Psoas muscle (tissue), 8 donors: ENCODE results near the gene UBE2D2. TPM values are rescaled to one million over a fixed set of nuclear protein-coding genes. Genes with fewer than 3 reads are reported as not detected.

Experiments
- ATAC-seq, 4 donors: fragments of 200-7000 bp; cut with Tn5 transposase; one replicate each; pipeline ENCODE4 v1.9.1; 2020; ENCODE audit warnings: moderate library complexity in 3 of 4, mild to moderate bottlenecking in 2 of 4
- DNase-seq, 2 donors: peaks; one replicate each; pipeline ENCODE4 v3.0.0-alpha.2; 2020
- H3K27ac ChIP-seq: fragments of 200-600 bp; one replicate; pipeline ENCODE4 v1.8.0; 2022
- H3K27me3 ChIP-seq, 3 donors: fragments of 200-600 bp in 1 of 3; one replicate each; pipeline versions ENCODE4 v1.6.1 to v1.8.0; 2013 to 2022; ENCODE audit warnings: low read length in 2 of 3, mild to moderate bottlenecking in 2 of 3, moderate library complexity in 1 of 3; ENCODE audit not compliant: insufficient read depth in 3 of 3
- H3K36me3 ChIP-seq, 2 donors: fragments of 200-600 bp in 1 of 2; one replicate each; pipeline versions ENCODE4 v1.6.1 to v1.8.0; 2013 to 2022; ENCODE audit warnings: low read depth in 1 of 2, mild to moderate bottlenecking in 1 of 2, moderate library complexity in 1 of 2; ENCODE audit not compliant: insufficient read depth in 1 of 2
- H3K4me1 ChIP-seq: fragments of 200-600 bp; one replicate; pipeline ENCODE4 v1.8.0; 2022
- H3K4me3 ChIP-seq: fragments of 200-600 bp; one replicate; pipeline ENCODE4 v1.8.0; 2022; ENCODE audit warnings: mild to moderate bottlenecking
- H3K9me3 ChIP-seq: fragments of 200-600 bp; one replicate; pipeline ENCODE4 v1.8.0; 2022
- CTCF ChIP-seq: fragments of 200-600 bp; IDR thresholded peaks from one replicate; pipeline ENCODE4 v1.8.0; 2022; ENCODE audit warnings: antibody characterized with exemption
- WGBS, 3 donors: extraction: QIAGEN DNeasy Blood & Tissue Kit; methylation state at CpG; one replicate each; pipeline versions ENCODE4 v1.1.6 to v1.1.7; 2013; 5-methylcytosine and 5-hydroxymethylcytosine counted together
- intact Hi-C, 2 donors: fragments of 100-400 bp; cut with DNase I; formaldehyde crosslinking; loops; one replicate each; pipeline versions ENCODE4 v1.11.0 to v1.14.2; 2022
- polyA plus RNA-seq, 3 donors: library from polyadenylated mRNA; stranded (reverse); fragments of 200-250 nt; gene quantifications; one replicate each; pipeline ENCODE4 v1.2.3, GENCODE V29; 2013
- total RNA-seq, 4 donors: library from RNA; stranded (reverse); fragmentation: NEBNext Ultra II Directional in 2 of 4; extraction: Animal tissue kit (Norgen Biotek cat#: 25700) in 2 of 4; gene quantifications; one replicate each; pipeline versions ENCODE4 v1.2.1 to v1.2.4, GENCODE V29; 2021 to 2023
- donor health status: healthy with polysubstance abuse.
- donor health status: DM: no; HTN: no; CAD: no; lungs with moderate emphysema.
- donor health status: Bipolar disorder and iron deficiency.
- donor health status: healthy.
- donor health status: DM: yes; HTN: yes; CAD: no.
- donor health status: DM: no; HTN: no; CAD: no.
- donor health status: DM: no; HTN: no; CAD: no.
- donor health status: DM: yes; HTN: yes; CAD: no.

The UBE2D2 gene
- total and polyA plus RNA-seq, 7 donors: 107 to 243 (median 163) TPM

GRCh38 chr5:139650689-139651042, 89.5 kb downstream of the UBE2D2 start:
- peak overlapping the region; percentile 99 for H3K4me3 ChIP-seq
- ATAC-seq (peak in 2 of 4 donors; percentile 10 to 16), DNase-seq (peak in 1 of 2 donors; percentile 67)
- H3K9me3 ChIP-seq: no peaks in the 10 kb centered on the region
- peaks cover 45% of the 10 kb centered on the region for H3K4me1 ChIP-seq
- no peak for TF ChIP-seq CTCF
- 1 to 3% (median 3%) methylated on average over 13 of the region's 13 CpGs for WGBS, 3 donors
- no peaks in the 10 kb centered on the region for H3K27me3 ChIP-seq
- H3K27ac ChIP-seq: peak overlapping the region; percentile 98
- no peaks in the 10 kb centered on the region for H3K36me3 ChIP-seq
- intact Hi-C loops: loop anchor here in 1 of 2 donors (2.0 kb wide), 1 partner anchor 16 kb away; no protein-coding TSS in a partner anchor

- Histone ChIP-seq H3K27me3 (no peaks in the 10 kb centered on the region), H3K4me1 (peaks cover 51% of the 10 kb centered on the region), H3K27ac (peak overlapping the region; percentile 98), H3K36me3 (no peaks in the 10 kb centered on the region), H3K4me3 (peak overlapping the region; percentile 99), H3K9me3 (no peaks in the 10 kb centered on the region)
- intact Hi-C loops: loop anchor here in 1 of 2 donors (2.0 kb wide), 1 partner anchor 16 kb away; no protein-coding TSS in a partner anchor
- WGBS, 3 donors: 8 to 13% (median 11%) methylated on average over 14 of the region's 14 CpGs
- TF ChIP-seq CTCF: no peak
- ATAC-seq (peak; percentile 45 to 65 (median 60)), DNase-seq (peak; percentile 59 to 87)
These were observed 90.1 kb downstream of the UBE2D2 start for GRCh38 chr5:139651043-139651834.

GRCh38 chr5:139651853-139652787, 91.0 kb downstream of the UBE2D2 start:
- DNase-seq (peak; percentile 84 to 91), ATAC-seq (peak; percentile 43 to 59 (median 50))
- intact Hi-C loops: loop anchor here in 1 of 2 donors (2.0 kb wide), 1 partner anchor 17 kb away; no protein-coding TSS in a partner anchor
- Histone ChIP-seq H3K4me1 (peaks cover 60% of the 10 kb centered on the region), H3K9me3 (no peaks in the 10 kb centered on the region), H3K4me3 (peak overlapping the region; percentile 99), H3K27ac (peak overlapping the region; percentile 98), H3K36me3 (no peaks in the 10 kb centered on the region), H3K27me3 (no peaks in the 10 kb centered on the region)
- WGBS, 3 donors: 4 to 15% (median 10%) methylated on average over 11 to 23 of the region's 23 CpGs
- TF ChIP-seq CTCF: no peak

- H3K27me3 ChIP-seq: no peaks in the 10 kb centered on the region
- peak overlapping the region; percentile 99 for H3K4me3 ChIP-seq
- DNase-seq (peak in 1 of 2 donors; percentile 49), ATAC-seq (no peak)
- no peaks in the 10 kb centered on the region for H3K9me3 ChIP-seq
- 18 to 30% (median 19%) methylated on average over 5 of the region's 5 CpGs for WGBS, 3 donors
- H3K36me3 ChIP-seq: no peaks in the 10 kb centered on the region
- intact Hi-C loops: no loop called here
- H3K4me1 ChIP-seq: peaks cover 60% of the 10 kb centered on the region
- no peak for TF ChIP-seq CTCF
- peak overlapping the region; percentile 98 for H3K27ac ChIP-seq
These were observed 91.7 kb downstream of the UBE2D2 start for GRCh38 chr5:139652788-139653241.
